Dendritic cell treated with granulocyte-macrophage colony-stimulating factor and Interleukin-4, amounts not matched to agents 40 ng/mL and 50 ng/mL, for 4 days (primary cell): ENCODE data around the gene MED25.

Experiments
- H3K27ac Mint-ChIP-seq: one replicate; pipeline ENCODE4 v1.8.0; 2022; ENCODE audit warnings: mild to moderate bottlenecking, mixed read lengths
- H3K27me3 Mint-ChIP-seq: one replicate; pipeline ENCODE4 v1.8.0; 2022; ENCODE audit warnings: mild to moderate bottlenecking, mixed read lengths
- H3K36me3 Mint-ChIP-seq: one replicate; pipeline ENCODE4 v1.8.0; 2022; ENCODE audit warnings: low read depth, mixed read lengths
- H3K4me1 Mint-ChIP-seq: one replicate; pipeline ENCODE4 v1.8.0; 2022; ENCODE audit warnings: low read depth, mixed read lengths
- H3K4me3 Mint-ChIP-seq: one replicate; pipeline ENCODE4 v1.8.0; 2022; ENCODE audit warnings: mild to moderate bottlenecking, moderate library complexity, mixed read lengths
- H3K9me3 Mint-ChIP-seq: one replicate; pipeline ENCODE4 v1.8.0; 2022; ENCODE audit warnings: mixed read lengths
- intact Hi-C: fragments of 100-400 bp; cut with micrococcal nuclease; formaldehyde crosslinking; loops from one replicate; pipeline ENCODE4 v1.15.0; 2022

The MED25 gene

GRCh38 chr19:49833599-49833998 lies 15.5 kb downstream of the MED25 start:
- peaks cover 29% of the 10 kb centered on the region for H3K4me1 Mint-ChIP-seq
- no peaks in the 10 kb centered on the region for H3K9me3 Mint-ChIP-seq
- H3K36me3 Mint-ChIP-seq = peaks cover 100% of the 10 kb centered on the region
- H3K4me3 Mint-ChIP-seq = no peak overlapping the region
- no peak overlapping the region for H3K27ac Mint-ChIP-seq
- no peaks in the 10 kb centered on the region for H3K27me3 Mint-ChIP-seq
- intact Hi-C loops = no loop called here

- H3K4me1 Mint-ChIP-seq = peaks cover 27% of the 10 kb centered on the region
- H3K27me3 Mint-ChIP-seq = no peaks in the 10 kb centered on the region
- H3K4me3 Mint-ChIP-seq = no peak overlapping the region
- no peaks in the 10 kb centered on the region for H3K9me3 Mint-ChIP-seq
- H3K27ac Mint-ChIP-seq = no peak overlapping the region
- intact Hi-C loops = no loop called here
- H3K36me3 Mint-ChIP-seq = peaks cover 100% of the 10 kb centered on the region
Observed at GRCh38 chr19:49835562-49835961, 17.5 kb downstream of the MED25 start.

- no peak overlapping the region for H3K27ac Mint-ChIP-seq
- H3K27me3 Mint-ChIP-seq = no peaks in the 10 kb centered on the region
- peaks cover 23% of the 10 kb centered on the region for H3K4me1 Mint-ChIP-seq
- H3K36me3 Mint-ChIP-seq = peaks cover 97% of the 10 kb centered on the region
- H3K4me3 Mint-ChIP-seq = no peak overlapping the region
- intact Hi-C loops = no loop called here
- H3K9me3 Mint-ChIP-seq = no peaks in the 10 kb centered on the region
Observed at GRCh38 chr19:49836176-49837008, 18.3 kb downstream of the MED25 start.

GRCh38 chr19:49837009-49837310 lies 18.9 kb downstream of the MED25 start:
- Mint-ChIP-seq H3K9me3 (no peaks in the 10 kb centered on the region), H3K27ac (no peak overlapping the region), H3K4me1 (peaks cover 17% of the 10 kb centered on the region), H3K4me3 (no peak overlapping the region), H3K36me3 (peaks cover 91% of the 10 kb centered on the region), H3K27me3 (no peaks in the 10 kb centered on the region)
- intact Hi-C loops = no loop called here

GRCh38 chr19:49837425-49837824 lies 19.3 kb downstream of the MED25 start:
- intact Hi-C loops = no loop called here
- H3K9me3 Mint-ChIP-seq = no peaks in the 10 kb centered on the region
- no peak overlapping the region for H3K4me3 Mint-ChIP-seq
- H3K27me3 Mint-ChIP-seq = no peaks in the 10 kb centered on the region
- peaks cover 12% of the 10 kb centered on the region for H3K4me1 Mint-ChIP-seq
- no peak overlapping the region for H3K27ac Mint-ChIP-seq
- H3K36me3 Mint-ChIP-seq = peaks cover 87% of the 10 kb centered on the region

GRCh38 chr19:49838885-49839588 lies 20.9 kb downstream of the MED25 start:
- Mint-ChIP-seq H3K4me3 (no peak overlapping the region), H3K27ac (no peak overlapping the region), H3K4me1 (peaks cover 17% of the 10 kb centered on the region), H3K36me3 (peaks cover 71% of the 10 kb centered on the region), H3K9me3 (no peaks in the 10 kb centered on the region), H3K27me3 (no peaks in the 10 kb centered on the region)
- intact Hi-C loops = no loop called here

GRCh38 chr19:49839713-49840112 lies 21.6 kb downstream of the MED25 start:
- Mint-ChIP-seq H3K27me3 (no peaks in the 10 kb centered on the region), H3K36me3 (peaks cover 64% of the 10 kb centered on the region), H3K27ac (no peak overlapping the region), H3K4me1 (peaks cover 23% of the 10 kb centered on the region), H3K4me3 (no peak overlapping the region), H3K9me3 (no peaks in the 10 kb centered on the region)
- intact Hi-C loops = no loop called here

GRCh38 chr19:49840321-49840720 lies 22.2 kb downstream of the MED25 start:
- intact Hi-C loops = no loop called here
- Mint-ChIP-seq H3K27ac (no peak overlapping the region), H3K4me3 (no peak overlapping the region)

GRCh38 chr19:49840736-49841249 lies 22.7 kb downstream of the MED25 start:
- Mint-ChIP-seq H3K9me3 (no peaks in the 10 kb centered on the region), H3K27ac (no peak overlapping the region), H3K27me3 (no peaks in the 10 kb centered on the region), H3K4me1 (peaks cover 29% of the 10 kb centered on the region), H3K4me3 (no peak overlapping the region), H3K36me3 (peaks cover 53% of the 10 kb centered on the region)
- intact Hi-C loops = no loop called here

More at GRCh38 chr19:49840321-49840720, 22.2 kb downstream of the MED25 start:
- H3K36me3 Mint-ChIP-seq = peaks cover 58% of the 10 kb centered on the region
- peaks cover 29% of the 10 kb centered on the region for H3K4me1 Mint-ChIP-seq
- no peaks in the 10 kb centered on the region for H3K9me3 Mint-ChIP-seq
- no peaks in the 10 kb centered on the region for H3K27me3 Mint-ChIP-seq

- Mint-ChIP-seq H3K4me1 (peaks cover 35% of the 10 kb centered on the region), H3K9me3 (no peaks in the 10 kb centered on the region), H3K27me3 (no peaks in the 10 kb centered on the region), H3K36me3 (peaks cover 28% of the 10 kb centered on the region), H3K4me3 (no peak overlapping the region), H3K27ac (no peak overlapping the region)
- intact Hi-C loops = no loop called here
Observed at GRCh38 chr19:49843265-49843664, 25.2 kb downstream of the MED25 start.

- peaks cover 24% of the 10 kb centered on the region for H3K36me3 Mint-ChIP-seq
- H3K4me1 Mint-ChIP-seq = peaks cover 44% of the 10 kb centered on the region
- peak overlapping the region; percentile 64 for H3K27ac Mint-ChIP-seq
- peaks cover 8% of the 10 kb centered on the region for H3K9me3 Mint-ChIP-seq
- H3K4me3 Mint-ChIP-seq = peak overlapping the region; percentile 41
- H3K27me3 Mint-ChIP-seq = no peaks in the 10 kb centered on the region
- intact Hi-C loops = no loop called here
Observed at GRCh38 chr19:49844138-49845095, 26.3 kb downstream of the MED25 start.

- H3K27ac Mint-ChIP-seq = peak overlapping the region; percentile 64
- H3K36me3 Mint-ChIP-seq = peaks cover 17% of the 10 kb centered on the region
- H3K27me3 Mint-ChIP-seq = no peaks in the 10 kb centered on the region
Observed at GRCh38 chr19:49845414-49845813, 27.3 kb downstream of the MED25 start.

GRCh38 chr19:49846408-49846807 lies 28.3 kb downstream of the MED25 start:
- no peaks in the 10 kb centered on the region for H3K27me3 Mint-ChIP-seq
- no peak overlapping the region for H3K27ac Mint-ChIP-seq
- no peak overlapping the region for H3K4me3 Mint-ChIP-seq
- H3K36me3 Mint-ChIP-seq = peaks cover 16% of the 10 kb centered on the region
- H3K4me1 Mint-ChIP-seq = peaks cover 46% of the 10 kb centered on the region
- intact Hi-C loops = no loop called here
- peaks cover 17% of the 10 kb centered on the region for H3K9me3 Mint-ChIP-seq

More at GRCh38 chr19:49845414-49845813, 27.3 kb downstream of the MED25 start:
- no peak overlapping the region for H3K4me3 Mint-ChIP-seq
- H3K9me3 Mint-ChIP-seq = peaks cover 17% of the 10 kb centered on the region
- intact Hi-C loops = no loop called here
- peaks cover 51% of the 10 kb centered on the region for H3K4me1 Mint-ChIP-seq
